H1 (cell line): ENCODE measurements around the gene MAP3K1. TPM values are rescaled to one million over a fixed set of nuclear protein-coding genes. Genes with fewer than 3 reads are reported as not detected.

ENCODE experiments used
- polyA plus RNA-seq, 7 experiments: library from polyadenylated mRNA; depleted of rRNA in 3 of 7; stranded (reverse) in 5 of 7; unstranded in 2 of 7; fragments of >200 nt in 5 of 7; fragments of 200-250 nt in 2 of 7; gene quantifications; 1 replicate in 5 of 7; 2 replicates in 1 of 7; 4 replicates in 1 of 7; pipeline versions ENCODE4 v1.2.1 to v1.2.3, GENCODE V29; 2011 to 2013; ENCODE audit warnings: missing spikeins in 2 of 7, mixed read lengths in 2 of 7
- total RNA-seq: library from RNA; stranded (reverse); fragmentation: NEBNext Ultra II Directional; extraction: Animal tissue kit (Norgen Biotek cat#: 25700); gene quantifications from 2 replicates; pipeline ENCODE4 v1.2.1, GENCODE V29; 2021
- TF ChIP-seq, protein P1 (sequence below): fragments of 300-600 bp; sonication (generic); IDR thresholded peaks from 2 replicates; pipeline ENCODE4 v1.7.1; 2012; ENCODE audit warnings: low read length, moderate library complexity, mild to moderate bottlenecking, inconsistent platforms; ENCODE audit not compliant: insufficient replicate concordance

MAP3K1 gene
- total and polyA plus RNA-seq, 2 of the 8 experiments (the other 6 are each of a cell fraction or from before 2014, with no cell fraction given): 3.9 to 11.8 TPM

- TF ChIP-seq, protein P1, sequence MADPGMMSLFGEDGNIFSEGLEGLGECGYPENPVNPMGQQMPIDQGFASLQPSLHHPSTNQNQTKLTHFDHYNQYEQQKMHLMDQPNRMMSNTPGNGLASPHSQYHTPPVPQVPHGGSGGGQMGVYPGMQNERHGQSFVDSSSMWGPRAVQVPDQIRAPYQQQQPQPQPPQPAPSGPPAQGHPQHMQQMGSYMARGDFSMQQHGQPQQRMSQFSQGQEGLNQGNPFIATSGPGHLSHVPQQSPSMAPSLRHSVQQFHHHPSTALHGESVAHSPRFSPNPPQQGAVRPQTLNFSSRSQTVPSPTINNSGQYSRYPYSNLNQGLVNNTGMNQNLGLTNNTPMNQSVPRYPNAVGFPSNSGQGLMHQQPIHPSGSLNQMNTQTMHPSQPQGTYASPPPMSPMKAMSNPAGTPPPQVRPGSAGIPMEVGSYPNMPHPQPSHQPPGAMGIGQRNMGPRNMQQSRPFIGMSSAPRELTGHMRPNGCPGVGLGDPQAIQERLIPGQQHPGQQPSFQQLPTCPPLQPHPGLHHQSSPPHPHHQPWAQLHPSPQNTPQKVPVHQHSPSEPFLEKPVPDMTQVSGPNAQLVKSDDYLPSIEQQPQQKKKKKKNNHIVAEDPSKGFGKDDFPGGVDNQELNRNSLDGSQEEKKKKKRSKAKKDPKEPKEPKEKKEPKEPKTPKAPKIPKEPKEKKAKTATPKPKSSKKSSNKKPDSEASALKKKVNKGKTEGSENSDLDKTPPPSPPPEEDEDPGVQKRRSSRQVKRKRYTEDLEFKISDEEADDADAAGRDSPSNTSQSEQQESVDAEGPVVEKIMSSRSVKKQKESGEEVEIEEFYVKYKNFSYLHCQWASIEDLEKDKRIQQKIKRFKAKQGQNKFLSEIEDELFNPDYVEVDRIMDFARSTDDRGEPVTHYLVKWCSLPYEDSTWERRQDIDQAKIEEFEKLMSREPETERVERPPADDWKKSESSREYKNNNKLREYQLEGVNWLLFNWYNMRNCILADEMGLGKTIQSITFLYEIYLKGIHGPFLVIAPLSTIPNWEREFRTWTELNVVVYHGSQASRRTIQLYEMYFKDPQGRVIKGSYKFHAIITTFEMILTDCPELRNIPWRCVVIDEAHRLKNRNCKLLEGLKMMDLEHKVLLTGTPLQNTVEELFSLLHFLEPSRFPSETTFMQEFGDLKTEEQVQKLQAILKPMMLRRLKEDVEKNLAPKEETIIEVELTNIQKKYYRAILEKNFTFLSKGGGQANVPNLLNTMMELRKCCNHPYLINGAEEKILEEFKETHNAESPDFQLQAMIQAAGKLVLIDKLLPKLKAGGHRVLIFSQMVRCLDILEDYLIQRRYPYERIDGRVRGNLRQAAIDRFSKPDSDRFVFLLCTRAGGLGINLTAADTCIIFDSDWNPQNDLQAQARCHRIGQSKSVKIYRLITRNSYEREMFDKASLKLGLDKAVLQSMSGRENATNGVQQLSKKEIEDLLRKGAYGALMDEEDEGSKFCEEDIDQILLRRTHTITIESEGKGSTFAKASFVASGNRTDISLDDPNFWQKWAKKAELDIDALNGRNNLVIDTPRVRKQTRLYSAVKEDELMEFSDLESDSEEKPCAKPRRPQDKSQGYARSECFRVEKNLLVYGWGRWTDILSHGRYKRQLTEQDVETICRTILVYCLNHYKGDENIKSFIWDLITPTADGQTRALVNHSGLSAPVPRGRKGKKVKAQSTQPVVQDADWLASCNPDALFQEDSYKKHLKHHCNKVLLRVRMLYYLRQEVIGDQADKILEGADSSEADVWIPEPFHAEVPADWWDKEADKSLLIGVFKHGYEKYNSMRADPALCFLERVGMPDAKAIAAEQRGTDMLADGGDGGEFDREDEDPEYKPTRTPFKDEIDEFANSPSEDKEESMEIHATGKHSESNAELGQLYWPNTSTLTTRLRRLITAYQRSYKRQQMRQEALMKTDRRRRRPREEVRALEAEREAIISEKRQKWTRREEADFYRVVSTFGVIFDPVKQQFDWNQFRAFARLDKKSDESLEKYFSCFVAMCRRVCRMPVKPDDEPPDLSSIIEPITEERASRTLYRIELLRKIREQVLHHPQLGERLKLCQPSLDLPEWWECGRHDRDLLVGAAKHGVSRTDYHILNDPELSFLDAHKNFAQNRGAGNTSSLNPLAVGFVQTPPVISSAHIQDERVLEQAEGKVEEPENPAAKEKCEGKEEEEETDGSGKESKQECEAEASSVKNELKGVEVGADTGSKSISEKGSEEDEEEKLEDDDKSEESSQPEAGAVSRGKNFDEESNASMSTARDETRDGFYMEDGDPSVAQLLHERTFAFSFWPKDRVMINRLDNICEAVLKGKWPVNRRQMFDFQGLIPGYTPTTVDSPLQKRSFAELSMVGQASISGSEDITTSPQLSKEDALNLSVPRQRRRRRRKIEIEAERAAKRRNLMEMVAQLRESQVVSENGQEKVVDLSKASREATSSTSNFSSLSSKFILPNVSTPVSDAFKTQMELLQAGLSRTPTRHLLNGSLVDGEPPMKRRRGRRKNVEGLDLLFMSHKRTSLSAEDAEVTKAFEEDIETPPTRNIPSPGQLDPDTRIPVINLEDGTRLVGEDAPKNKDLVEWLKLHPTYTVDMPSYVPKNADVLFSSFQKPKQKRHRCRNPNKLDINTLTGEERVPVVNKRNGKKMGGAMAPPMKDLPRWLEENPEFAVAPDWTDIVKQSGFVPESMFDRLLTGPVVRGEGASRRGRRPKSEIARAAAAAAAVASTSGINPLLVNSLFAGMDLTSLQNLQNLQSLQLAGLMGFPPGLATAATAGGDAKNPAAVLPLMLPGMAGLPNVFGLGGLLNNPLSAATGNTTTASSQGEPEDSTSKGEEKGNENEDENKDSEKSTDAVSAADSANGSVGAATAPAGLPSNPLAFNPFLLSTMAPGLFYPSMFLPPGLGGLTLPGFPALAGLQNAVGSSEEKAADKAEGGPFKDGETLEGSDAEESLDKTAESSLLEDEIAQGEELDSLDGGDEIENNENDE: no peak
These were observed 126.6 kb downstream of the MAP3K1 start (continued) for GRCh38 chr5:56941981-56942380.
